GM12874 (cell line): ENCODE results near the gene IRAK2.

Experiments
- CTCF ChIP-seq: IDR thresholded peaks from 2 replicates; pipeline ENCODE4 v1.5.1; 2011; ENCODE audit warnings: low read depth, mild to moderate bottlenecking, control low read depth, low read length, moderate library complexity; ENCODE audit not compliant: insufficient read depth

IRAK2 gene

GRCh38 chr3:10272977-10273376 lies 108.3 kb downstream of the IRAK2 start:
- no peak for TF ChIP-seq CTCF

- no peak for TF ChIP-seq CTCF
Observed at GRCh38 chr3:10273702-10274305, 109.1 kb downstream of the IRAK2 start.

- TF ChIP-seq CTCF, result no peak
Observed at GRCh38 chr3:10274601-10275000, 109.9 kb downstream of the IRAK2 start.

DNA sequence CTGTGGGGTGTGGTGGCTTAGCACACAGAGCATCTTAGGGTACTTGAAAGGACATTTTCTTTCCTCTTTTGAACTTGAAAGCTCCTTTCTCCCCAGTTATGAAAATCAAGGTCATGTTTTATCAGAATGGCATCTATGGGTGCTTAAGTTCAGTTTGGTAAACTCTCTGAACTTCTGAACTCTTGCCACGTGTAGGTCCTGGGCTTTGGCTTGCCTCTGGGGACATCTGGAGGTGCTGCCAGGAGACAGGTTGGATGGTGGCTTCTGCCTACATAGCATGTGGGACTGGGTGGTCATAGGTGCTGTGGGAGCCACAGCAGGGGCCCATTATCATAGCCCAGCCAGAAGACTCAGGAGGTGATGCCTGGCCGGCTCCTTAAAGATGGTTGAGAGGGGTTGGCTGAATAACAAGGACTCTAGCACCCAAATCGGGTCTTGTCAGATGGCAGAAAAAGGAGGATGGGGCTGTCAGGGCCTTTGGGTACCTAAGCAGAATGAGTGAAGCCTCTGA lies 112.5 kb downstream of the IRAK2 start:
- no peak for TF ChIP-seq CTCF

- TF ChIP-seq CTCF, result no peak
Observed at GRCh38 chr3:10278501-10278900, 113.8 kb downstream of the IRAK2 start.

DNA sequence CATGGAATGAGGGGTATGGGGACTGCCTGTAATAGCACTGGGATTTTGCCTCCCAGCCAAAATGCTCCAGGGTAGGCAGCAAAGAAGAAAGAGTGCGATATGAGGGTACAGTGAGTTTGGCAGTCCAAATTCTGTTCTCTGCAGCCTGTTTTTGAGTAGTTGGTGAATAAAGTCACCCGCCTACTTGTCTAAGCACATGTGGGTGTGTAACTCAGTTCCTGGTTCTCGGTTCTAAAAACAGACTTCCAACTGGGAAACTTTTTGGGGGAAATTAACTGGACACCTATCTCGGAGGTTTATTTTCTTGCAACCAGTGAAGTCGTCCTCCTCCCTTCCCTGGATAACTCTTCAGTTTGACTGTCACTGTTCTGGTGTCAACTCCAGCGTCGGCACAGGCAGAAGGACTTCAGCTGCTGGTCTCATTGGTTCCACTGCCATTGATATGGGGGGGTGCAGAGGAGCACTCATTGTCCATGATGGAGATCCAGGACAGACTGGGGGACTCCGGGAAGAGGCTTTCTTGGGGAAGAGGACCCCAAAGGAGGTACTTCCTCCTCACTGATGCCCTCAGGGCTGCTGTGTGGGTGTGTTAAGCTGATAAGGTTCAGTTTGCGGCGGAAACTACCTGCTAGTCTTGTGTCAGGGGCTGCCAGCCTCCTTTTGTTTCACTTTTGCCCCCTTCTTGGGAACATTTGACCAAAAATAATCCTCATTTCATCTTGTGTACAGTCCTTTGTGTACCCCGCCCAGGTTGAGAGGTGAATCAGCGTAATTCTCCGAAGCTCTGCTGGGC lies 114.9 kb downstream of the IRAK2 start:
- no peak for TF ChIP-seq CTCF

DNA sequence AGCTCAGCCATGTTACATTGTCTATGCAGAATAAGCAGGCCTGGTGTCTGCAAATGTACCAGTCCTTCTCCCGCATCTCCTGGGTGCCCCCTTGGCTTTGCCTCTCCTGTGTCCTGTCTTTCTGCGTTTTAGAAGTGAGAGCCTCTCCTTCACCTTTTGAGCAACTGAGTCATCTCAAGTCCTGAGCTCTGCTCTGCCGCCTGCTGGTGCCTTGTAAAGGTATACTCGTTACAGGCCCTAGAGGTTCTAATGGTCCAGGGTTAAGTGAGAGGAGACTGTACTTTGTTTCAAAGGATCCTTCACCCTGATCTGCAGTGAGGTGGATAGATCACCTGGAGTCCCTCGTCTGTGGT lies 115.4 kb downstream of the IRAK2 start:
- no peak for TF ChIP-seq CTCF
